Nephron (organoid): Measurements from ENCODE around the gene PKD2L1.

ENCODE experiments used
- H3K27ac Mint-ChIP-seq, 3 experiments: 2 replicates each; pipeline ENCODE4 v1.8.0; 2020; ENCODE audit warnings: mixed read lengths in 3 of 3, mild to moderate bottlenecking in 2 of 3, moderate library complexity in 1 of 3
- H3K27me3 Mint-ChIP-seq: 2 replicates; pipeline ENCODE4 v1.8.0; 2021; ENCODE audit warnings: low read depth, mild to moderate bottlenecking, moderate library complexity, mixed read lengths
- H3K36me3 Mint-ChIP-seq: 2 replicates; pipeline ENCODE4 v1.8.0; 2020; ENCODE audit warnings: low read depth, mixed read lengths
- H3K4me1 Mint-ChIP-seq: 2 replicates; pipeline ENCODE4 v1.8.0; 2020; ENCODE audit warnings: mixed read lengths
- H3K4me3 Mint-ChIP-seq, 3 experiments: 2 replicates each; pipeline ENCODE4 v1.8.0; 2020; ENCODE audit warnings: mild to moderate bottlenecking in 3 of 3, mixed read lengths in 3 of 3, moderate library complexity in 2 of 3
- H3K9me3 Mint-ChIP-seq: 2 replicates; pipeline ENCODE4 v1.8.0; 2020; ENCODE audit warnings: mixed read lengths
- TF ChIP-seq, protein P1 (sequence below), 3 experiments: fragments of 200-600 bp; sonication (generic); IDR thresholded peaks; one replicate each; pipeline ENCODE4 v1.5.0; 2021; ENCODE audit warnings: antibody characterized with exemption in 3 of 3; ENCODE audit not compliant: unreplicated experiment in 3 of 3

The PKD2L1 gene

DNA sequence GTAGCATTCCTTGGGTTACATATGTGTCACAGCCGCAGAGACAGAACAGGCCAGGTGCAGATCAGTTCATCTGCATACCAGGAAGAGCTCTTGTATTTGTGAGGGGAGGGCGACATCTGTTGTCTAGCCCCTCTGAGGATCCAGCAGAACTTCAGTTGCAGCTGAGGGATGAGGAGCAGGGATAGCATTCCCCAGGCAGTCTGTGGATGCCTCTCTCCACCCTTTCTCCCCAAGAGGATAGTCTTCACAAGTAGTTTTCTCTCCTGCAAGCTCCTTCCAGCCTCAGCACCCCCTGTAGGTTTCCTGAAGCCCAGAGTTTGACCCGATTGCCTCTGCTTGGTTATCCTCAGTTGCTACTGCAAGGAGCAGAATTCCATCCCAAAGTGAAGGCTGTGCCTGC lies 19.6 kb upstream of the PKD2L1 start:
- H3K36me3 Mint-ChIP-seq, result peaks cover 59% of the 10 kb centered on the region
- H3K9me3 Mint-ChIP-seq, result no peaks in the 10 kb centered on the region
- H3K4me3 Mint-ChIP-seq, result peak overlapping the region; percentile 91 to 92 (median 92)
- no peaks in the 10 kb centered on the region for H3K27me3 Mint-ChIP-seq
- H3K27ac Mint-ChIP-seq, result peak overlapping the region in 2 of 3 experiments; percentile 14 to 30
- peaks cover 45% of the 10 kb centered on the region for H3K4me1 Mint-ChIP-seq
- TF ChIP-seq, protein P1, sequence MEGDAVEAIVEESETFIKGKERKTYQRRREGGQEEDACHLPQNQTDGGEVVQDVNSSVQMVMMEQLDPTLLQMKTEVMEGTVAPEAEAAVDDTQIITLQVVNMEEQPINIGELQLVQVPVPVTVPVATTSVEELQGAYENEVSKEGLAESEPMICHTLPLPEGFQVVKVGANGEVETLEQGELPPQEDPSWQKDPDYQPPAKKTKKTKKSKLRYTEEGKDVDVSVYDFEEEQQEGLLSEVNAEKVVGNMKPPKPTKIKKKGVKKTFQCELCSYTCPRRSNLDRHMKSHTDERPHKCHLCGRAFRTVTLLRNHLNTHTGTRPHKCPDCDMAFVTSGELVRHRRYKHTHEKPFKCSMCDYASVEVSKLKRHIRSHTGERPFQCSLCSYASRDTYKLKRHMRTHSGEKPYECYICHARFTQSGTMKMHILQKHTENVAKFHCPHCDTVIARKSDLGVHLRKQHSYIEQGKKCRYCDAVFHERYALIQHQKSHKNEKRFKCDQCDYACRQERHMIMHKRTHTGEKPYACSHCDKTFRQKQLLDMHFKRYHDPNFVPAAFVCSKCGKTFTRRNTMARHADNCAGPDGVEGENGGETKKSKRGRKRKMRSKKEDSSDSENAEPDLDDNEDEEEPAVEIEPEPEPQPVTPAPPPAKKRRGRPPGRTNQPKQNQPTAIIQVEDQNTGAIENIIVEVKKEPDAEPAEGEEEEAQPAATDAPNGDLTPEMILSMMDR (IDR thresholded peaks at IDR 0.05; ENCODE audit: unreplicated experiment in 3 of 3), result no peak

DNA sequence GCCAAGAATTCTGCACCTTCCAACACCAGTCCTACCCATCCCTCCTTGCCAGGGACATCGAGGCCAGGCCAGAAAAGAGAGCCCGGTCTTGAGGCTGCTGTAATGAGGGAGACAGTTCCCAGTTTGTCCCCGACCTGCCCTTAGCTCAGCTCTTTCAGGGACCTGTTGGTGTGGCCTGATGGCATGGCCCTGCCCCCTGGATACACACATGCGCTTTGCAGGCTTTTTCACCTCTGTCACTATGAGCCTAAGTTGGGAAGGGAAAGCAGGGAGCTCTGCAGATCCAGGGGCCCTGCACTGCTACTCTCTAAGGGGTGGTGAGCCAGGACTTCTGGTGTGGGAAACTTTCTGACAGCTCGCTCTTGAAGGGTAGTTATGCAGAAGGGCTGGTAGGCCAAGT lies 19.1 kb upstream of the PKD2L1 start:
- H3K9me3 Mint-ChIP-seq, result no peaks in the 10 kb centered on the region
- H3K4me1 Mint-ChIP-seq, result peaks cover 50% of the 10 kb centered on the region
- TF ChIP-seq, protein P1 (IDR thresholded peaks at IDR 0.05; ENCODE audit: unreplicated experiment in 3 of 3), result no peak
- peak overlapping the region; percentile 91 to 92 (median 92) for H3K4me3 Mint-ChIP-seq
- H3K27me3 Mint-ChIP-seq, result no peaks in the 10 kb centered on the region
- peak overlapping the region in 2 of 3 experiments; percentile 14 to 30 for H3K27ac Mint-ChIP-seq
- peaks cover 53% of the 10 kb centered on the region for H3K36me3 Mint-ChIP-seq

DNA sequence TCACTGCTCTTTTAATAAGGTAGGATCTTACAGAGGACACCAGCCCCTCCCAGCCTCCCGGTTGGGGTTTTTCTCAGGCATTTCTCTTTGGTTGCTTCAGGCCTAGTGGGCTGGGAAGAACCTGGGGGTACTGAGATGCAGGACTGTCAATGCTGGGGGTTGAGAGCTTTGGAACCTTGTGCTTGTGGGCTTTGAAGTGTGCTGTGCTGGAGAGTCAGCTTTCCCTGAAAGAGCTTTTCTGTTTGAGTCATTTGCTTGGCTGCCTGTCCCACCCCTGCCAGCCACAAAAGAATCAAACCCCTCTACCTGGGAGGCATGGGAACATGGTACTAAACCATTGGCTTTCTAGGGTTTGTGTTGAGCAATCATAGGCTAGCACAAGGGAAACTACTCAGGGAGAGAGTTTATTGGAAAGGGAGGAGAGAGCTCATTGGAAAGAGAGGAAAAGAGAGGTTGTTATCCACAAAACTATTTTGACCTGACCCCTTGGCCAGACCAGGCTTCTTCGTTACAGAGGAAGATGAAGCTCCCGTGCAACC lies 18.4 kb upstream of the PKD2L1 start:
- H3K27me3 Mint-ChIP-seq, result no peaks in the 10 kb centered on the region
- peaks cover 46% of the 10 kb centered on the region for H3K36me3 Mint-ChIP-seq
- H3K9me3 Mint-ChIP-seq, result no peaks in the 10 kb centered on the region
- peak overlapping the region; percentile 12 to 37 (median 34) for H3K27ac Mint-ChIP-seq
- peaks cover 50% of the 10 kb centered on the region for H3K4me1 Mint-ChIP-seq
- TF ChIP-seq, protein P1 (IDR thresholded peaks at IDR 0.05; ENCODE audit: unreplicated experiment in 3 of 3), result no peak
- peak overlapping the region; percentile 91 to 92 (median 92) for H3K4me3 Mint-ChIP-seq

DNA sequence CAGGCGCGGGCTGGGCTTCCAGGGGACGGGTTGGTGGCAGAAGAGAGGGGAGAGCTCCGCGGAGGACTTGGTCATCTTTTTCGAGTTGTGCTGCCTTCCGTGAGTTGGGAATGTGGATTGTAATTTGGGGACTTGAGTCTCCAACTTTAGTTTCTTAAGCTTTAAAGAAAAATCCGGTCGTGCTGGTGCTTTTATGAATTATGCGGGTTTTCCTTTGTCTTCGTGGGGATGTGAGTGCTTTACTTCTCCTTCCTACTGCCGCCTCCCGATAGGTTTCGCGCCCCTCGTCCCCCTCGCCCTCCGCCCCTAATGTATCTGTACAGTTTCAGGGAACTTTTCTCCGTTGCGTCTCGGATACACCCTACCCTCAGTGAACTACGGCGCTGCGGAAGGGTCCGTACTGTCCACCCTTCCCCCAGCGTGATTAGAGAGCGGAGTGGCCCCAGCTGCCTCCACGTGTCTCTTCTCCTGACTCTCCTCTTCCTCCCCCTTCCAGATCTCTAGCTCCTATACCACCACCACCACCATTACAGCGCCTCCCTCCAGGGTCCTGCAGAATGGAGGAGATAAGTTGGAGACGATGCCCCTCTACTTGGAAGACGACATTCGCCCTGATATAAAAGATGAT lies 17.7 kb upstream of the PKD2L1 start:
- Mint-ChIP-seq H3K9me3 (no peaks in the 10 kb centered on the region), H3K4me3 (peak overlapping the region; percentile 91 to 92 (median 92)), H3K36me3 (peaks cover 39% of the 10 kb centered on the region), H3K27me3 (no peaks in the 10 kb centered on the region), H3K27ac (peak overlapping the region; percentile 37 to 89 (median 81)), H3K4me1 (peaks cover 50% of the 10 kb centered on the region)
- TF ChIP-seq, protein P1 (IDR thresholded peaks at IDR 0.05; ENCODE audit: unreplicated experiment in 3 of 3), result no peak

DNA sequence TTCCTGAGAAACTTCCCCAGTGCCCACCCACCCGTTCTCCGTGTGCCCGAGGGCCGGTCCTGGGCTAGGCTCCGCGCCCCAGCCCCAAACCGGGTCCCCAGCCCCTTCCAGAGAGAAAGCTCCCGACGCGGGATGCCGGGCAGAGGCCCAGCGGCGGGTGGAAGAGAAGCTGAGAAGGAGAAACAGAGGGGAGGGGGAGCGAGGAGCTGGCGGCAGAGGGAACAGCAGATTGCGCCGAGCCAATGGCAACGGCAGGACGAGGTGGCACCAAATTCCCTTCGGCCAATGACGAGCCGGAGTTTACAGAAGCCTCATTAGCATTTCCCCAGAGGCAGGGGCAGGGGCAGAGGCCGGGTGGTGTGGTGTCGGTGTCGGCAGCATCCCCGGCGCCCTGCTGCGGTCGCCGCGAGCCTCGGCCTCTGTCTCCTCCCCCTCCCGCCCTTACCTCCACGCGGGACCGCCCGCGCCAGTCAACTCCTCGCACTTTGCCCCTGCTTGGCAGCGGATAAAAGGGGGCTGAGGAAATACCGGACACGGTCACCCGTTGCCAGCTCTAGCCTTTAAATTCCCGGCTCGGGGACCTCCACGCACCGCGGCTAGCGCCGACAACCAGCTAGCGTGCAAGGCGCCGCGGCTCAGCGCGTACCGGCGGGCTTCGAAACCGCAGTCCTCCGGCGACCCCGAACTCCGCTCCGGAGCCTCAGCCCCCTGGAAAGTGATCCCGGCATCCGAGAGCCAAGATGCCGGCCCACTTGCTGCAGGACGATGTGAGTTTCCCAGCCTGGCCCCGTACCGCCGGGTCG lies 16.9 kb upstream of the PKD2L1 start, which contains the start of gene SCD:
Gene SCD, plus strand, starts transcription at position 469 of the 803 bp plus-strand sequence. Its CDS starts 272 bp downstream, at position 741.
- no peaks in the 10 kb centered on the region for H3K9me3 Mint-ChIP-seq
- peaks cover 50% of the 10 kb centered on the region for H3K4me1 Mint-ChIP-seq
- H3K4me3 Mint-ChIP-seq, result peak within 1 kb of the TSS; percentile 91 to 92 (median 92)
- H3K27me3 Mint-ChIP-seq, result no peaks in the 10 kb centered on the region
- TF ChIP-seq, protein P1 (IDR thresholded peaks at IDR 0.05; ENCODE audit: unreplicated experiment in 3 of 3), result no peak
- peaks cover 31% of the 10 kb centered on the region for H3K36me3 Mint-ChIP-seq
- peak within 1 kb of the TSS; percentile 37 to 89 (median 81) for H3K27ac Mint-ChIP-seq
